GM21737 (cell line): ENCODE results near the gene ASB18.
"Not testable (repeated sequence)": the region's sequence is repeated elsewhere in the genome, so short reads cannot be mapped to it uniquely, and the experiment has no call there.

Source experiments
- ATAC-seq: cut with Tn5 transposase; IDR thresholded peaks from one replicate; pipeline ENCODE4 v1.9.1; 2021; ENCODE audit warnings: mild to moderate bottlenecking, moderate library complexity; ENCODE audit not compliant: unreplicated experiment

The ASB18 gene

DNA sequence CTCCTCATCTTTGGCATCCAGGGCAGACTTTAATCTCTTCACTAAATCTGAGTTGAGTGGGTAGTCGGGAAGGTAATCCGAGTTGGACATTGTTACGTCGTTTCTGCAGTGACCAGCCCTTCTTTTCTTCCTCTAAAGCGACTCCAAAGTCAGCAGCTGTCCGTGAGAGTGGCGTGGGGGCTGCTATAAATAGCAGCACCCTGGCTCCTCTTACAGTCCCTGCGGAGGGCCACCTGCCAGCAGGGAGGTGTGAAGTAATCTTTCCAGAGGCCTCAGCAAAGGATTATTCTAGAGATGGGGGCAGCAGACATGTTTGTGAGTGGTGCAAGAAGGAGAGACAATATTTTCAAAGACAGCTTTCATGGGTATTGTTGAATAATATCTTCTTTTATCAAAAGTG lies at the start of gene ASB18:
Gene ASB18 (minus strand): TSS at position 151 of the 400 bp plus-strand sequence. CDS start 61 bp downstream, at position 90.
- no peak for ATAC-seq

GRCh38 chr2:236311286-236311685 lies 47.1 kb upstream of the ASB18 start:
- ATAC-seq: no peak

DNA sequence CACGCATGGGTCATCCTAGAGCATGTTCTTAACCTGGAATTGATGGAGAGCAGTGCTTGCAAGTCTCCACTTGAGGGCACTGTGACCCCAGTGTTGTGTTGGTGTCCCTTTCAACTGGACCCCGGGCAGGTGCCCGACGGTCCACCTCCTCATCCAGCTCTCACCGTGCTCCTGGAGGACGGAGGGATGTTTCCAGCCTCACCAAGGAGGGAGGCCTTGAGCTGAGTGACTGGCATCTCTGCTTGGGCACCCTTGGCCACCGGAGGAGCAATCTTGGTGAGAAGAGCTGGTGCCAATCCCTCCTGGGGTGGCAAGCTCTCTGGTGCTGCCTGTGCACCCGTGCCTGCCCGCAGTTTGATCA lies 45.4 kb upstream of the ASB18 start:
- ATAC-seq: no peak

GRCh38 chr2:236308855-236309668 lies 44.9 kb upstream of the ASB18 start:
- no peak for ATAC-seq

DNA sequence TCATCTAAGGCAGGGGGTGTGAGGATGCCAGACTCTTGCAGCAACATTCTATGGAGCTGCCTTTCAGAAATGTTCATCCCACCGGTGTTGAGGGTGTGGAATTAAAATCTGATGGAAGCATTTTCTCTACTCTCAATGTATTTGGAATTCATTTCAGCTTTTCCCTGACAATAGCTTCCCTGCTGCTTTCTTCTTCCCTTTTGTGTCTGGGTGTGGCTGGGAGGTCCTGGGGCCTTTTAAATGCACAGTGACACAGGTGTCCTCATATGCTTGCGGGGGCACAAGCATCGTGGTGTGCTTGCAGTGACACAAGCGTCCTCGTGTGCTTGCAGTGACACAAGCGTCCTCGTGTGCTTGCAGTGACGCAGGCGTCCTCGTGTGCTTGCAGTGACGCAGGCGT lies 43.4 kb upstream of the ASB18 start:
- no peak for ATAC-seq

- ATAC-seq: no peak
Measured at GRCh38 chr2:236306825-236307540, 42.8 kb upstream of the ASB18 start.

- ATAC-seq: no peak
Measured at GRCh38 chr2:236305964-236306605, 41.9 kb upstream of the ASB18 start.

DNA sequence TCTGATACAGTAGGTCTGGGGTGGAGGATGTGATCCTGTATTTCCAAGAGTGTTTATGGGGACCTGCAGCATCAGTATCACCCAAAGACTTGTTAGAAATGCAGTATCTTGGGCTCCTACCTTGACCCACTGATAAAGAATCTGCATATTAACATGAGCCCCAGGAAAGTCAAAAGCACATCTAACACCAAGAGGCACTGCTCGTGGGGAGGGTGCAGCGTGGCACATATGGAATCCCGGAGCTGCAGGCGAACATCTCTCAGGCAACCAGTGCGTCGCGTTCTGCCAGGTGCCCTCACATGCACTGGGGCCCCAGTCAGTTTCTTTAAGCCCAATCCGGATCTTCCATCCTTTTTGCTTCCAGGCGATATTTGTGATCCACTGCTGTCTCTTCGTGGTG lies 41.3 kb upstream of the ASB18 start:
- ATAC-seq: no peak

DNA sequence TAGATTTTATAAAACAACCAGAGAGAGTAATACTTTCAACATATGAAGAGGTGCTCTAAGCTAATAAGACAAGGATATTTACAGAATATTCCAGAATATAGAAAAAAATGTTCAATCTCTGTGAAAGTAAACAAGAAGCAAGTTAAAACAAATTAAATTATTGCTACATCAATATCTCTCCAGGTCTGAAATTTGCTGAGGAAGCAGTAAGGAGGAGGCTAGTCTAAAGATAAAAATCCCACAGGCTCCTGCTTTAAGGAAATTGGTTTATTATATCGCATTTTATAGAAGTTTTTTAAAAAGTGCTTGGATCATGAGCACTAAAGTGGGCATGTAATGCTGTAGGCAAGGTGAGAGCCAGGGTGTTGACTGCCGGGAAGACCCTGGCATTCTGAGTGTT lies 39.7 kb upstream of the ASB18 start:
- no peak for ATAC-seq

DNA sequence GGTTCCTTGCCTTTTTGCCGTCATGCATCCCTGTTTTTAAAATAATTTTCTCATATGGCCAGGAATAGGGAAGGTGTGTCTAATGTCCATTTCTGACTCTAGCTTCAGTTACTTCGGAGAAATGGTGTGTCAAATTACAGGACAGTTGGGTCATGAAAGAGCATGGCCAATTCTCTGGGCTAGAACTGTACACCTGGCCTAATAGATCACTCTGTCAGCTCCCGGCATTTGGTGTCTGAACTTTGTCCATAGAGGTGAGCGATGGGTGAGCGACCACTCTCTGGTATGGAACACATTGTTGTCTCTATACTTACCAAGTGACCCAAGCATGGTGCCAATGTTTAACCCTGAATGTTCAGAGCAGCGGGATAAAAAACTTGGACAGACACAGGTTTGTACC lies 38.3 kb upstream of the ASB18 start:
- ATAC-seq: no peak

- ATAC-seq: no peak
Measured at GRCh38 chr2:236298924-236299475, 34.8 kb upstream of the ASB18 start.

DNA sequence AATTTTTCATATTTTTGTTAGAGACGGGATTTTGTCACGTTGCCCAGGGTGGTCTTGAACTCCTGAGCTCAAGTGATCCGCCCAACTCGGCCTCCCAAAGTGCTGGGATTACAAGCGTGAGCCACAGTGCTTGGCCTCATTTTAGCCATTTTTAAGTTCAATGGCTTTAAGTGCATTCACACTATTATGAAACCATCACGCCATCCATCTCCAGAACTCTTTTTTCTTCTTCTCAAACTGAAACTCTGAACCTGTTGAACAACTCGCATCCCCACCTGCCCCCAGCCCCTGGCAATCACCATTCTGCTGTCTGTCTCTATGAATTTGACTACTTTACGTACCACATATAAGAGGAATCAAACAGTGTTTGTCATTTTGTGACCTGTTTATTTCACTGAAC lies 31.3 kb upstream of the ASB18 start:
- no peak for ATAC-seq

- ATAC-seq: no peak
Measured at GRCh38 chr2:236294647-236295046, 30.4 kb upstream of the ASB18 start.

- no peak for ATAC-seq
Measured at GRCh38 chr2:236293241-236293810, 29.1 kb upstream of the ASB18 start.

DNA sequence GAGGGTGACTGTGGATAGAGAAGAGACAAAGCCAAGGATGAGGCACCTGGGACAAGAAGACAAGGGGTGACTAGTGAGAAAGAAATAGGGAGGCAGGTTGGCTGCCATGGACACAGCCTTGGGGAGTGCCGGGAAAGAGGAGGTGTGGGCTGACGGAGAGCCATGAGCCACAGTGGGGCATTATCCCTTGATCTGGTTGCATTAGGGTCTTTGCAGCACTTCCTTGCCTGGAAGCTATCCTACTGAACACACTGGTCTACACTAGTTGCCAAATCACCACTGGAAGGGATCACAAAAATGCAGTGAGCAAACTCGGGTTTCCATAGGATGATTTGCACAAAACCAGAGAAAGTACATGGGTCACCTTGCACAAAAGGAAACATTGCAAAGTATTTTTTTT lies 27.7 kb upstream of the ASB18 start:
- ATAC-seq: no peak

DNA sequence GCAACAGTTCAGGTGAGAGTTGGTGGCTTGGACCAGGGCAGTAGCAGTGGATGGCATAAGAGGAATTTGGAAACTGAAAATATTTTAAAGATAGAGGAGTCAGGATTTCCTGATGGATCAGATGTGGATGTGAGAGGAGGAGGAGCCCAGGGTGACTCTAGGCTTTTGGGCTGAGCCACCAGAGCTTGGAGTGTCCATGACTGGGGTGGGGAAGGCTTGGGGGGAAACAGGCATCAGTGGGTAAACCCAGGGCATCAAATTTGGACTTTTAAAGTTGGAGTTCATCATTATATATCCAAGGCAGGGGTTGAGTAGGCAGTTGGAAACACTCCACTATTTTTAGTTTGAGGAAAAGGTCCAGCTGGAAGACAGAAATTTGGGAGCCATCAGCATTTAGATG lies 27.3 kb upstream of the ASB18 start:
- ATAC-seq: no peak

DNA sequence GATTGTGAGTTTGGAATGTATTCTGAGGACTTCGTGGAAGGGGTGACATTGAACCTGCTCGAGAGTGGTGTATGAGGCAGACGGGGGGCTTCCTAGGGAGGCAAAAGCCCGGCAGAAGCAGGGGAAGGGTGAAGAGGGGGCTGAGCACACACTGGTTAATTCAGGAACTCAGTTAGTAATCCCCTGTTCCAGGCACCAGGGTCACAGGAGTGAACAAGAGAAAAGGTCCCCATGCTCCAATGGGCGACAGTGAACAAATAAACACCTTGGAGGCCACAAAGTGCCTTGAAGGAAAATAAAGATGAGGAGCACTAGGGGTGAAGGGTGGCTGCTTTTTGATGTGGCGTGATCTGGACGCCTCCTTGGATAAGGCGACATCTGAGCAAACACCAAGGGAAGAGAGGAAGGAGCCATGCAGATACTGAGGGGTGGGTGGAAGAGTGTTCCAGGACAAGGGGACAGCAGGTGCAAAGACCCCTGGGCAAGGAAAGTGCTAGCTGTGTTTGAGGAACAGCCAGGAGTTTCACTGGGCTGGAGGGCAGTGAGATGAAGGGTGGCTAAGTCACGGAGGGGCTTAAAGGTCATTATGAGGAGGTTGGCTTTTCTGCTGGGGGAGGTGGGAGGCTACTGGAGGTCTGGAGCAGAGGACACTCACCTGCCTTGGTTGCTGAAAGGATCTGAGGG lies 26.7 kb upstream of the ASB18 start:
- ATAC-seq: no peak

GRCh38 chr2:236289766-236290462 lies 25.7 kb upstream of the ASB18 start:
- no peak for ATAC-seq

GRCh38 chr2:236288373-236288772 lies 24.2 kb upstream of the ASB18 start:
- not testable (repeated sequence) for ATAC-seq

DNA sequence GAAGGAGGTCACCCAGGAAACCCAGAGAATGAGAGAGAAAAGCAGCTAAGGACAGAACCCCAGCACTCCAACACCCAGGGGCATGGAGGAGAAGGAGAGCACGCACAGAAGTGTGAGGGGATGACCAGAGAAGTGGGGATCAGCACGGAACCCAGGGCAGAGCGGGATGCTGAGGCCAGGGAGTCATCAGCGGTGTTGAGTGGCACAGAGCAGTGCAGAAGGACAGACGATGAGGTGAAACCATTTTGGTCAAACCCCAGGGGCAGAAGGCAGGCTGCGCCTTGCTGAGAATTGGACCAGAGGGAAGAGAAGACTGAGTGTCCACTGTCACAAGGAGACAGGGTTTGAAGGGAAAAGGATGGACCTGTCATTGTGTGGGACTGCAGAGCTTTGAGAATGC lies 23.4 kb upstream of the ASB18 start:
- ATAC-seq: no peak
